ENCODE measurements around the gene SOCS2. TPM values are rescaled to one million over a fixed set of nuclear protein-coding genes. Genes with fewer than 3 reads are reported as not detected.

Gene SOCS2
- total RNA-seq, 2 donors from 2014 or later: 14.1 to 19.2 TPM

DNA sequence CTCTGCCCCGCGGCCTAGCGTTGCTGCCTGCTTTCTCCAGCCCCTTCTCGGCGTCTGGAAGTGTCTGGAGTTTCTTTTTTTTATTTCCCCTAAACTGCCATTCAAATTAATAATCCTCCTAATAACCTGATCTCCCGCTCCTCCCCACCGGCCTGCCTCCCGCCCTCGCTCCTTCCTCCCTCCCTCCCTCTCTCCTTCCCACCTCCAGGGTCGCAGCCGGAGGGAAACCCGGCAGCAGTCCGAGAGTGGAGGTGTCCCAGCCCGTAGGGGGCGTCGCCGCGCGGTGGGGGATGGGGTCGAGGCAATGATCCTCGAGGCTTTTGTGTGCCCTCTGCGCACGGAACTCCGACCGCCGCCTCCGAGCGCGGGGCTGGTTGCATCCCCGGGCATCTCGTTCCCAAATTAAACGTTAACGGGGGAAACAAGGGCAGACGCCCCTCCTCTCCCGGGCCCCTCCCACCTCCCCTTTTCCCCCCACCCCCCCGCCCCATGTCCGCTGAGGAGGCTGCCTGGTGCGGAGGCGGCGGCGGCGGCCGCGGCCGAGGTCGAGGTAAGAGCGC, 1.0 kb upstream of the SOCS2 start:
- Mint-ChIP-seq H3K27me3 (peaks cover 0 to 7% of the 10 kb centered on the region in 2 donors), H3K27ac (peak overlapping the region in 1 of 2 donors; percentile 76), H3K4me3 (peak overlapping the region; percentile 88), H3K9me3 (no peaks in the 10 kb centered on the region), H3K36me3 (peaks cover 6% of the 10 kb centered on the region), H3K4me1 (ENCODE audit: low read depth in 2 of 2) (peaks cover 28 to 31% of the 10 kb centered on the region in 2 donors)
- ATAC-seq (peak; percentile 40 to 49), DNase-seq (ENCODE audit: low spot score) (peak; percentile 72)

DNA sequence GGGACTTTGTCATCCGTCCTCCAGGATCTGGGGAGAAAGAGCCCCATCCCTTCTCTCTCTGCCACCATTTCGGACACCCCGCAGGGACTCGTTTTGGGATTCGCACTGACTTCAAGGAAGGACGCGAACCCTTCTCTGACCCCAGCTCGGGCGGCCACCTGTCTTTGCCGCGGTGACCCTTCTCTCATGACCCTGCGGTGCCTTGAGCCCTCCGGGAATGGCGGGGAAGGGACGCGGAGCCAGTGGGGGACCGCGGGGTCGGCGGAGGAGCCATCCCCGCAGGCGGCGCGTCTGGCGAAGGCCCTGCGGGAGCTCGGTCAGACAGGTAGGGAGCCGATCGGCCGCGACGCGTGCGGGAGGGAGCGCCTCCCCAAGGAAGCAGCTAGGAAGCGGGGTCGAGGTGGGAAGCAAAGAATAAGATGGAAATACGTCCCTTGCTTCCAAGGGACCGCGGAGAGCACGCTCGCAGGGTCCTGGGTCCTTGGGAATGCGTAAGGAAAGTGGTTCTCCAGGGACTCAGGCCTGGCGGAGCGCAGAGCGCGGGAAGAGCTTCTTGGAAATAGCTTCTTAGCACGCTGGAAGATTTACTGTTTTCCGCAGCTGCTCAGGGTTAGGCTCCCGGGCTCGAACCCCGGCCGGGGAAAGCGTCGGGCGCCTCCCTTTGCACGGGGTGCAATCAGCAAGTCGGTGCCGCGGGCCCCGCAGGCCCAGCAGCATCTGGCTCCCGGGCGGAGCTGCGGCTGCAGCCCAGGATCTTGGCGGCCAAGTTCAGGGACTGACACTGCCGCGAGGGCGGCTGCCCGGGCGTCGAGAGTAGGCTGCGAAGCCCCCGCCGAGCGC, 457 bp downstream of the SOCS2 start:
- peaks cover 6% of the 10 kb centered on the region for H3K36me3 Mint-ChIP-seq
- peaks cover 27 to 32% of the 10 kb centered on the region in 2 donors for H3K4me1 Mint-ChIP-seq (ENCODE audit: low read depth in 2 of 2)
- DNase-seq (ENCODE audit: low spot score) (no peak), ATAC-seq (no peak)
- H3K9me3 Mint-ChIP-seq: no peaks in the 10 kb centered on the region
- H3K4me3 Mint-ChIP-seq: peak overlapping the region; percentile 96
- H3K27ac Mint-ChIP-seq: peak overlapping the region; percentile 80 to 87
- peaks cover 0 to 7% of the 10 kb centered on the region in 2 donors for H3K27me3 Mint-ChIP-seq

DNA sequence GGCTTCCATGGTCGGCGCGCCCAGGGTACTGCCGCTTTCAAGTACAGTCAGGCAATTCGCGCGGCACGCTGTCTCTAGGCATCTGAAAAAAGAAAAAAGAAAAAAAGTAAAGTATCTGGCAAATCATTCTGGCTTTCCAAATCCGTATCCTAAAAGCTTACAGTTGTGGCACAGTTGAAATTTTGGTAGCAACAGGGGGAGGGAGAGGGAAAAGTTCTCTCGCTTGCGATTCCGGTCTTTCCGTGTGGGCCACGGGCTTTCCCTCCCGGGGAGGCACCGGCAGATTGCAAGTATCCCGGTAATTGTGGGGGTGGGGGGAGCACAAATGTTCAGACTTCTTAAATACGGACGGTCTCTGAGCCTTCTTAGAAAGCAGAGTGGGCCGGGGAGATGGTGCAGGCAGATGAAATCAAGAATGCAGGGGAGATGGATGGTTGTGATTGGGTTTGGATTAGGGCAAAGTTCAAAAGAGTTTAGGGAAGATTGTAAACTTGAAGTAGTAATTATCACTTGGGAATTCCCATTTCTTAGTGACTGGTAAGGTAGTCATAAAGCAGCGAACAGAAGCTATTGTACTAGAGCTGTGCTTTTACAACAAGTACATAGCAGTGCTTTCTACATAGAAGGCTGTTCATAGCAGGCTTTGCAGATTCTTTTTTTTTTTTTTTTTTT, 1.2 kb downstream of the SOCS2 start:
- no peak for DNase-seq (ENCODE audit: low spot score)
- peaks cover 6% of the 10 kb centered on the region for H3K36me3 Mint-ChIP-seq
- peaks cover 23 to 30% of the 10 kb centered on the region in 2 donors for H3K4me1 Mint-ChIP-seq (ENCODE audit: low read depth in 2 of 2)

GRCh38 chr12:93577222-93577621, 4.7 kb downstream of the SOCS2 start:
- DNase-seq (ENCODE audit: low spot score) (no peak), ATAC-seq (no peak)
- peaks cover 31 to 38% of the 10 kb centered on the region in 2 donors for H3K4me1 Mint-ChIP-seq (ENCODE audit: low read depth in 2 of 2)
- H3K9me3 Mint-ChIP-seq: no peaks in the 10 kb centered on the region
- H3K27me3 Mint-ChIP-seq: peaks cover 0 to 7% of the 10 kb centered on the region in 2 donors
- H3K36me3 Mint-ChIP-seq: peaks cover 15% of the 10 kb centered on the region
- H3K4me3 Mint-ChIP-seq: no peak overlapping the region
- H3K27ac Mint-ChIP-seq: no peak overlapping the region

More for the DNA sequence above, 1.2 kb downstream of the SOCS2 start:
- no peaks in the 10 kb centered on the region for H3K9me3 Mint-ChIP-seq
- peak overlapping the region; percentile 96 for H3K4me3 Mint-ChIP-seq
- peak overlapping the region in 1 of 2 donors; percentile 55 for H3K27ac Mint-ChIP-seq
- H3K27me3 Mint-ChIP-seq: peaks cover 0 to 7% of the 10 kb centered on the region in 2 donors
- ATAC-seq: no peak

DNA sequence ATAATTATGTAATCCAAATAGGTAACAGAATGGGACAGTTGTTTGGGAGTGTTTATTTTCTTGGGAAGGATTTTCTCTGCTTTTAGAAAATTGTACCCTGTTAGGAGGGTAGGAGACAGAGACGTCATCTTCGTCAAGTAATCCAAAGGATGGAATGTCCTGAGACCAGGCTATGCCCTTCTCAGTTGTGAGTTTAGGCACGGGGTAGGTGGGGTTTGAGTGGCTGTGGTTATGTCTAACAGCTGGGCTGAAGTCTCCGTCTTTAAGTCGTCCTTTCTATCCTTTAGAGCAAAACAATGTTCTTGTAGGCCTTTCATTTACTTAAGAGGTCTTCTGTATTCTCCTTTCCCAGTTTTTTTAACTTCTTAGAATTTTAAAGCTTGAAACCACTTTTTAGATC, 5.7 kb downstream of the SOCS2 start:
- DNase-seq (ENCODE audit: low spot score) (no peak), ATAC-seq (no peak)
- peaks cover 0 to 7% of the 10 kb centered on the region in 2 donors for H3K27me3 Mint-ChIP-seq
- no peak overlapping the region for H3K27ac Mint-ChIP-seq
- peaks cover 16% of the 10 kb centered on the region for H3K36me3 Mint-ChIP-seq
- no peak overlapping the region for H3K4me3 Mint-ChIP-seq
- H3K9me3 Mint-ChIP-seq: no peaks in the 10 kb centered on the region
- H3K4me1 Mint-ChIP-seq (ENCODE audit: low read depth in 2 of 2): peaks cover 22 to 30% of the 10 kb centered on the region in 2 donors

DNA sequence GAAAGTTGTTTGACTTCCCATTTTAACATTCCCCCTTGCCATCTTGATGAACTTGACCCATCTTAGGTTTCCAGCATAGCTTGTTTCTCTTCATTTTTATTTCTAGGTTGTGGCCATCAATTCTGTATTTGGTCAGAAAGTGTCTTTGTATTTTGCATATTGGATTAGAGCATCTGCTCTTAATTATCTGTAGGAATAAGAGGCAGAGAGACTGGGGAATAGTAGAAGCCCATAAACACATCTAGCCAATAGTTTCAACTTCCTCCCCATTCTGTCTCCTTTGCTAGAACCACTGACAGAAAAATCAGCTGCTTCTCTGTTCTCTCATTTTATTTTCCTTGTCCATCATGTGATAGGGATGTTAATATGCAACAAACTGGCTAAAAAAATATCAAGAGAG, 8.2 kb downstream of the SOCS2 start:
- H3K9me3 Mint-ChIP-seq: no peaks in the 10 kb centered on the region
- ATAC-seq (no peak), DNase-seq (ENCODE audit: low spot score) (no peak)
- H3K36me3 Mint-ChIP-seq: peaks cover 10% of the 10 kb centered on the region
- peaks cover 16 to 17% of the 10 kb centered on the region in 2 donors for H3K4me1 Mint-ChIP-seq (ENCODE audit: low read depth in 2 of 2)
- no peaks in the 10 kb centered on the region for H3K27me3 Mint-ChIP-seq
- H3K4me3 Mint-ChIP-seq: no peak overlapping the region
- no peak overlapping the region for H3K27ac Mint-ChIP-seq

GRCh38 chr12:93581370-93581769, 8.9 kb downstream of the SOCS2 start:
- ATAC-seq: no peak
- H3K9me3 Mint-ChIP-seq: no peaks in the 10 kb centered on the region
- peaks cover 10% of the 10 kb centered on the region for H3K36me3 Mint-ChIP-seq
- H3K4me3 Mint-ChIP-seq: no peak overlapping the region
- DNase-seq (ENCODE audit: low spot score): no peak
- H3K4me1 Mint-ChIP-seq (ENCODE audit: low read depth in 2 of 2): peaks cover 16 to 17% of the 10 kb centered on the region in 2 donors
- H3K27me3 Mint-ChIP-seq: no peaks in the 10 kb centered on the region
- H3K27ac Mint-ChIP-seq: no peak overlapping the region

DNA sequence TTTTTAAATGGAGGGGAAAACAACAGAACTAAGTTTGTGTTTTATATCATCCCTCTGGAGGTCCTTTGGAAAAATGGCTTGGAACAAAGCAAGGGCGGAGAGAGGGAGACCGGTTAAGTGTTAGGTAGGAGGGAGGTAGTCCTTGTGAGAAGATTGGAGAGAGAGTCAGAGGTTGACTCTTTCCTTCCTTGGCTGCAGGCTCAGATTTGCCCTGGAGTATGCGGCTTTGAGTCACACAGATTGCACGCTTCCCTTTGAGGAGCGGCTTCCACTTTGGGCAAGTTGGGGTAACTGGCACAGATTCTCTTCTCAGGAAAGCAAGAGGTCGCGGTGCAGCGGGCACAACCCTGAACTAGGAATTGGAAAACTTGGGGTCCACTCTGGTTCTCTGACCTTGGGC, 9.9 kb downstream of the SOCS2 start:
- no peak overlapping the region for H3K27ac Mint-ChIP-seq
- H3K36me3 Mint-ChIP-seq: peaks cover 10% of the 10 kb centered on the region
- no peaks in the 10 kb centered on the region for H3K9me3 Mint-ChIP-seq
- ATAC-seq (no peak), DNase-seq (ENCODE audit: low spot score) (no peak)
- H3K4me3 Mint-ChIP-seq: no peak overlapping the region
- H3K4me1 Mint-ChIP-seq (ENCODE audit: low read depth in 2 of 2): peaks cover 12 to 17% of the 10 kb centered on the region in 2 donors
- H3K27me3 Mint-ChIP-seq: no peaks in the 10 kb centered on the region

GRCh38 chr12:93583627-93584392, 11.3 kb downstream of the SOCS2 start:
- no peaks in the 10 kb centered on the region for H3K27me3 Mint-ChIP-seq
- no peak overlapping the region for H3K27ac Mint-ChIP-seq
- ATAC-seq (no peak), DNase-seq (ENCODE audit: low spot score) (no peak)
- H3K36me3 Mint-ChIP-seq: peaks cover 10% of the 10 kb centered on the region
- peaks cover 9 to 21% of the 10 kb centered on the region in 2 donors for H3K4me1 Mint-ChIP-seq (ENCODE audit: low read depth in 2 of 2)
- H3K9me3 Mint-ChIP-seq: no peaks in the 10 kb centered on the region
- H3K4me3 Mint-ChIP-seq: no peak overlapping the region

- Mint-ChIP-seq H3K4me3 (no peak overlapping the region), H3K4me1 (ENCODE audit: low read depth in 2 of 2) (peaks cover 5 to 24% of the 10 kb centered on the region in 2 donors), H3K9me3 (no peaks in the 10 kb centered on the region), H3K27me3 (no peaks in the 10 kb centered on the region), H3K27ac (no peak overlapping the region), H3K36me3 (peaks cover 10% of the 10 kb centered on the region)
- ATAC-seq (no peak), DNase-seq (ENCODE audit: low spot score) (no peak)
These were observed 12.8 kb downstream of the SOCS2 start for GRCh38 chr12:93585247-93585646.

GRCh38 chr12:93587611-93588010, 15.1 kb downstream of the SOCS2 start:
- Mint-ChIP-seq H3K36me3 (no peaks in the 10 kb centered on the region), H3K27ac (no peak overlapping the region), H3K9me3 (no peaks in the 10 kb centered on the region), H3K27me3 (peaks cover 3 to 10% of the 10 kb centered on the region in 2 donors), H3K4me1 (ENCODE audit: low read depth in 2 of 2) (peaks cover 15 to 26% of the 10 kb centered on the region in 2 donors), H3K4me3 (no peak overlapping the region)
- ATAC-seq (peak; percentile 44 to 62), DNase-seq (ENCODE audit: low spot score) (no peak)

- Mint-ChIP-seq H3K4me3 (no peak overlapping the region), H3K9me3 (no peaks in the 10 kb centered on the region), H3K27ac (no peak overlapping the region), H3K4me1 (ENCODE audit: low read depth in 2 of 2) (peaks cover 15 to 26% of the 10 kb centered on the region in 2 donors), H3K36me3 (no peaks in the 10 kb centered on the region), H3K27me3 (peaks cover 11 to 24% of the 10 kb centered on the region in 2 donors)
- DNase-seq (ENCODE audit: low spot score) (no peak), ATAC-seq (no peak)
These were observed 16.6 kb downstream of the SOCS2 start for GRCh38 chr12:93589081-93589480.

- peak overlapping the region; percentile 27 to 34 for H3K27ac Mint-ChIP-seq
- H3K9me3 Mint-ChIP-seq: no peaks in the 10 kb centered on the region
- H3K36me3 Mint-ChIP-seq: no peaks in the 10 kb centered on the region
- ATAC-seq: peak; percentile 87 to 92
- H3K4me3 Mint-ChIP-seq: peak overlapping the region; percentile 93
- peaks cover 15 to 32% of the 10 kb centered on the region in 2 donors for H3K27me3 Mint-ChIP-seq
- H3K4me1 Mint-ChIP-seq (ENCODE audit: low read depth in 2 of 2): peaks cover 15 to 21% of the 10 kb centered on the region in 2 donors
- peak; percentile 64 for DNase-seq (ENCODE audit: low spot score)
These were observed 18.8 kb downstream of the SOCS2 start for GRCh38 chr12:93591137-93591868.
